CD4-positive, alpha-beta T cell treated with Interleukin-12 subunit alpha and Interleukin-12 subunit beta, for 1 hour (primary cell): Measurements from ENCODE around the gene C12orf42.
"Not testable (repeated sequence)": the region's sequence is repeated elsewhere in the genome, so short reads cannot be mapped to it uniquely, and the experiment has no call there.

Experiments used
- DNase-seq: peaks from one replicate; pipeline ENCODE4 v3.0.0-alpha.2; 2020

Gene C12orf42

DNA sequence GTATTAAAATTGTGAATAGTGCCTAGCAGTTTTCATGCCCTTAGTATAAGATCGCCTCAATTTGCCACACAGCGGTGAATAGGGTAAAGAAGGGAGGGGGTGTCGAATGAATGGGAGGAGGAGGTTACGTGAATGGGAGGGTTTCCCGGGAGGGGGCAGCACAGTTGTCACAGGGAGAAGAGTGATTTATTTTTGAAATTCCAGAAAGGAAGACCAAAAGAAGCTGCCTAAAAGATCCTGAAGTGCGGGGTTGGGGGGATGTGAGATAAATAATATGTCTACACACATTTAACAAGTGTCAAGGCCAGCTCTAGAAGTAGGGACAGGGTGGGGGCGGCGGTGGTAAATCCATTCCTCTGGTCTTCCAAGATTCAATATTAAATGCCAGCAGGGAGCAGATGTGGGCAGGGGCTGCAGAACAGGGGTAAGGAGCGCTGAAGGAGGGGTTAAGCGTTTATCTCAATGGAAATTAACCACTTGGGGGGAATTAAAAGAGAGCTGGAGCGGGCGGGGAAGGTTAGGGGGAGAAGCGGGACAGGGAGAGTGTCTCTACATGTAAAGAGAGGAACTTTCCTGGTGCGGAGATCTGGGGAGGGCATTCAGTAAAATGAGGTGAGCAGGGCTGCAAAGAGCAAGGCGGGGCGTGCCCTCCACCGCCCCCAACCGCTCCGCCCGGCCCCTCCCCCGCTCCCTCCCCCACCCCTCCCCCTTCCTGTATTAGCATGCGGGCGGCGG, 867 bp downstream of the C12orf42 start:
- peak; percentile 66 for DNase-seq

DNA sequence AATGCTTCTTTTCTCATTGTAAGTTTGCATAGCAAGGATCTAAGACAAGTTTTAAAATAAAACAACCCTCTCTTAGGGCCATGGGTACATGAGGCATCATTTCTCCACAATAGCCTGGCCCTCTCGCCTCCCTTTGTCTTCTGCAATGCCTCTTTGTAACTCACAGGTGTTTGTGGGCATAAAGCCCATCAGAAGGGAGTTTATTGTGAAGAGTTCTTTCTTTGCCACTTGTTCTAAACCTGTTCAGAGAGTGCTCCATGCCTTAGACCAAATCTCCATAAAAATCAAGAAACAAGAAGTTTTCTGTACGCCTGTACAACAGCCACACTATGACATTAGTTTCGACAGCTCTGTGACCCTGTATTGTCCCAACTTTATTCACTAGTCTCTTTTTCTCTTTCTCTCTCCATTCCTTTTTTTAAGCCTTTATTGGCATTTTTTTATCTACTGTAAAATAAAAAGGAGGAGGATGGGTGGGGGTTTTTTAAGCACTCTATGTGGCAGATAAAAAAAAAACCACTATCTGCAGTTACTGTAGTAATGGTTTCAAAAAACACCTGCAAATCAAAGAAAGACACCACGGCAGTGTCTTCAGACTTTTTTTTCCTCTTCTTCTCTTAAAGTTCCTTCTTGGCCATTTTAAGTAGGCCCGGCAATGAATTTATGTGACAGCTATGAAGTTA, 1.6 kb downstream of the C12orf42 start:
- no peak for DNase-seq

DNA sequence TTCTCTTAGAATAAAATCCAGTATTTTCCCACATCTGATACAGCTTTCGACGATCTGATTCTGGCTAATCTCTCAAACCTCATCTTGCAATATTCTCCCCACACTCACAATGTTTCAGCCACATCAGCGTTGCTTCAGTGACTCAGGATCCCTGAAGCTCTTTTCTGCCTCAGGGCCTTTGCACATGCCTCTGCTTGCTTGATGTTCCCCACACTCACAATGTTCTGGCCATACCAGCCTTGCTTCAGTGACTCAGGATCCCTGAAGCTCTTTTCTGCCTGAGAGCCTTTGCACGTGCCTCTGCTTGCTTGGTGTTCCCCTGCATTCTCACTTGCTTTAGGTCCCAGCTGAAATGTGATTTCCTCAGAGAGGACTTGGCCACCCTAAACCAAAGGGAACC, 2.6 kb downstream of the C12orf42 start:
- no peak for DNase-seq

DNA sequence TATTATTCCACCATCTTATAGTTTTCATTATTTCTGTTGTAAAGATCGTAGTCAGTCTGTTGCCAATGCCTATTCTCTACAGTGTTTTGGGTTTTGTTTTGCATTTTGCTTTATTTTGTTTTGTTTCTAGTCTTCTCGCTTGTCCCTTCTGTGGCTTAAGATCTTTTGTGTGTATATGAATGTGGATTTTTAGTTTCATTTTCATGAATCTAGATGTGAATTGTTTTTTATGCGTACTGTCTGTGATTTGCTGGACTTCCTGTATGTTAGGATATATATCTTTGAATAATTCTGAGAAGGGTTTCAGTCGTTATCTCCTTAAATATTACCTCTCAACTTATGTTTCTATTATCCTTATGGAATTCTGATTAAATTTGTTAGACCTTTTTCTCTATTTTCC, 13.4 kb downstream of the C12orf42 start:
- DNase-seq: no peak

DNA sequence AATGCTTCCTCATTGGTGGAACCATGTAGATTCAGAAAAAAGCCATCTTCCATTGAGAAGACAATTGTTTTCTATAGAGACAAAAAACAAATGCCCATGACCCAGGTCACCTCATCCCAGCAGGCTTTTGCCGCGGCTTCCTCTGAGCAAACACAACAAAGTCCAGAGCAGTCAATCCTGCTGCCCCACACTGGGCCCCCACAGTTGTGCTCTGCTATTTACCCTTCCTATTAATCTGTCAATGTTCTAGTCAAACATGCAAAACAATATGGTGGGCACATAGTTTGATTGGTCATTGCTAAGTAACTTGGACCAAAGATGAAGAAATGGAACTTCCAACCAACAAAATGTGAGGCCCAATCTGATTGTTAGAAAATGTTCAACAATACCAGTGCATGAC, 20.7 kb downstream of the C12orf42 start:
- no peak for DNase-seq

DNA sequence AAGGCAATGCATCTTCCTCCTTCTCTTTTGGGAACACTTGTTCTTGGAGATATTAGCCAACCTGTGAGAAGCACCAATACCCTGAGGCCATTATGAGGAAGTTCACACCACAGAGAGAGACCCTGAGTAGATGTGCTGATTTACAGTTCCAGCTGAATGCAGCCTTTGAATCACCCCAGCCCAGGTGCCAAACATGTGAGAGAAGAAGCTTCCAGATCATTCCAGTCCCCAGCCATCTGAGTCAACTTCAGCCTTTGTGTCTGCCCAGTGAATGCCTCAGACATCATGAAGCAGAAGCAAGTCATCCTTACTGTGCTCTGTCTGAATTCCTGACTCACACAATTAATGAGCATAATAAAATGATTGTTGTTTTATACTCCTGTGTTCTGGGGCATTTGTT, 25.1 kb downstream of the C12orf42 start:
- DNase-seq: no peak

DNA sequence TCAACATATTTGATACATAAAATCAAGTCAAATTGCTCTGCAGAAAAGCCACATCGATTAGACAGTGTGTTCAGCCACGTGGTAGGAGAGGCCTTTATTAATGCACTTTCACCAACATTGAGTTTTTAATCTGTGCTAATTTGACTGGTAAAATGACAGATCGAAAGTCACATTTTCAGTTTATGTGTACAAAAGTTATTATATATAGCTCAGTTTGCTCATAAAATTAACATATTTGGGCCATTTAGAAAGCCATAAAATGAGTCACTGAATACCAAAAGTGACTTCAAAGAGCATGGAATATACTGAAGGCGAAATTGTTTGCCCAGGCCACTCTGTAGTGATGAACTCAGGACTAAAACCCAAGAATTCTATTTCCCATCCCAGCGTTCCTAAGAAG, 26.0 kb downstream of the C12orf42 start:
- no peak for DNase-seq

DNA sequence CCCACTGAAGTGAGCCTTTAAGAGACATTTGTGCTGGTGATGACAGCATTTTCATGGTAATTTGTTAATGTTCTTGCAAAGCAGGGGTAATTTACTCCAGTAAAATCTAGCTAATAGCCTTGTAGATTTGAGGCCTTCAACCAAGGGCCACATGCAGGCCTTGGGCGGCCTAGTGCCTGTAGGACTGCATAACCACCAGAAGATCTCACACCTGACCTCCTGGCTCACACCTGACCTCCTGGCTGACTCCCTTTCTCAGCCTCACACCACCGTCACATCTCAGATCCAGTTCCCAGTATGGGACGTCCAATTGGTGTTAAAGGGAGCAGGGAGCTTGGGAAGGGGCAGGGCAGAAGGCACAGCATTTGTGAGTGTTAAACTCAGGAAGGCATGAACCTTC, 26.9 kb downstream of the C12orf42 start:
- DNase-seq: no peak

DNA sequence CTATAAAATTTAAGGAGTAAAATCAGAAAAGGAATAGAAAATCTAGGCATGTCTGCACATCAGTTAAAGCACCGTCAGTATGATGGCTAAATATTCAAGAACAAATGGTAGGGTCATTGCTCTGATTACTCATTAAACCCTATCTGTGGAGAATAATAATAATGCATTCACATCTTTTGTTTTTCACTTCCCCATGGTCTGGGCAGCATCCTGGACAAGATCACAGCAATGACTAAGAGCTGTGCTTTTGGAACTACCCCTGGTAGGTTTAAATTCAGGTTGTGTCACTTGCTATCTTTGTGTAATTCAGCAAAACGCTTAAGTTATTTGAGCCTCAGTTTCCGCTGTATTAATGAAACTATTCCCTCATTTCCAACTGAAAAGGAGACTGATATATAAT, 33.1 kb downstream of the C12orf42 start:
- no peak for DNase-seq

DNA sequence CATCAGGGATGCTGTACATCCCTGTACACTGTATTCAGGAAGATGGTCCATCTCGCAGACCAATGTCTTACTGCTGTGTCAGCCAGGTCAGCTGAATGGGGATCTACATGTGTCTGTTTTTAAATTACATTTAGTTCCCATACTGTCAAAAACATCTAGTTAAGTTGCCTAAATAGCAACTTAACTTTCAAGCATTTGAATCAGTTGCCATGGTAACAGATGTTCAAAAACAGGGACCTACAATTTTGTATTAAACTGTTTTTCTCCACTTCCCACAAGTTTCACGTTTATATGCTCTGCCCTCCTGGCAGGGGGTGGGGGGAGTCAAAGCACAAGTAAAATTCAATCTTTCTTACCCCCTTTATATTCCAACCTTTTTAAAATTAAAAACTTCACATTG, 38.3 kb downstream of the C12orf42 start:
- DNase-seq: no peak

DNA sequence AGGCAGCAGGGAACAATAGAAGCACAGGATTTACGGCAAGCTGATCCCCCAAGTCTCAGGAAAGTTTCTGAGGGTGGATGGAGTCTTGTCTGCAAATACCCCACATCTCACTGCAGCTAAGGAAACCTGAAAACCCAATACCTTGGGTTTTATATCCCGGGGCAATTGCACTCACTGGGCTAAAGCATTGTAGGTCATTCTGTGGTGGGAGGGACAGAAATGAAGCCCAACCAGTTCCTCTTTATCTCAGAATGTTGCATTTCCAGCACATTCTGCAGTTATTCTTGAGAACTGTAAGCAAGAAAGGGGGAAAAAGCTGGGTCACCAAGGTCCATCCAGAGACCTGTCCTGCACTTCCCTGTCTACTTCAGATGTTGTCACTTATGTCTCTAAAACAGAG, 39.8 kb downstream of the C12orf42 start:
- no peak for DNase-seq

DNA sequence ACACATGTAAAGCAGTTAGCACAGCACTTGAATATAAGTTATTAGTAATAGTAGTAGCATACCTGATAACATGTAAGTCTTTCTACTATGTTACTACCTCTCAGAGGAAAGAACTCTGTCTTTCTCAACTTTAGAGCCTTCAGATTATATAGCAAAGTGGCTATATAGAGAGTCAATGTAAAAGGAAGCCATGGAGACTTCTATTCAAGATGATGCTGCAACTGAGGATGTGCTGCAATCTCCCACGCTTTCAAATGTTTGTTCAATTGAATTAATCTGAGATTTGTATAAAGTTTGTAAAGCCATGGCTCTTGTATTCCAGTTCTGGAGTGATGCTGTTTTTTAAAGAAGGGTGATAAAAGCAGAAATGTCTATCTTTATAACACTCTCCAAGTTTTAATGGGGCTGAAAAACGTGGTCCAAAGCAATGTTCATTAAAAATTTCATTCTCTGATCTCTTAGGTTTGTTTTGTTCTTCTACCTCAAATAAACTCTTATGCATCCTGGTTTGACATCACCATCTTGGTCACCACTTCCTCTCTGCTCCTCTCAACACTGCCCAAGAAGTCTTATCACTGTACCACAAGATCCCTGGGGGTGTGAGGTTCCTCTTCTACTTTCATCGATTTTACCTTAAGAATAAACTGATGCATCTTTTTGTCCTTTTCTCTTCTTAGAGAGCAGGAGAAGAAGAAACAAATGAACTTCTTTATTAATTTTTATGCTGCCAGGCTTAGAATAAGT, 40.6 kb downstream of the C12orf42 start:
- peak; percentile 30 for DNase-seq

DNA sequence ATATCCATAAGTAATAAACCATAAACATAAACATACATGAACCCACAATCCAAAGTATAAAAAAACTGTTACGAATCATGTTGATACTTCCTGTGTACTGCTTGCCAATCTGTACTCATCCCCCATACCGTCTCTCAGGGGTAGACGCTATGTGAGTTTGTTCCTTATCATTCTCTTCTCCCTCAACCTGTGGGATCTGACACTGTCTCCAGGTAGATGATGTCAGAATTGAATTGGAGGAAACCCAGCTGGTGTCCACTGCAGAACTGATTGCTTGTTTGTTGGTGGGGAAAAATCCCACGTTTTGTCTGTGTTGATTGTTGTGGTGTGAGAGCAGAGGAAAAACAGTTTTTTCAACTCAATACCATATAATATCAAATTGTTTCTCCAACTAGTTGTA, 50.8 kb downstream of the C12orf42 start:
- DNase-seq: no peak

DNA sequence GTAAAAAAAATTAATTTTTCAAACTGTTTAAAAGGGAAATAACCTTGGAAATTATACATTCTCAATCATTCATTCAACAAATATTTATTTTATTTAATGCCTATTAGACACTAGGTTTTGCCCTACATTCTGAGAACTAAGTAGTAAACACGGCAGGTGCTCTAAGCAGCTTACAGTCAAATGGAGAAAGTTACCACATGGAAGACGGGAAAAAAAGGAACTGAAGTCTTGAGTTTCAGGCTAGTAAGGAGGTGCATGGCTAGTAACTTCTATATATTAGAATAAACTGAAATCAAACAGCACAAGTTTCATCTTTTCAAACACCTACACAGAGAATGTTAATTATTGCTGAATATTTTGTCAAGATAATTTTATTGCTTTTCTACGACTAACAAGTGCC, 52.9 kb downstream of the C12orf42 start:
- DNase-seq: no peak

DNA sequence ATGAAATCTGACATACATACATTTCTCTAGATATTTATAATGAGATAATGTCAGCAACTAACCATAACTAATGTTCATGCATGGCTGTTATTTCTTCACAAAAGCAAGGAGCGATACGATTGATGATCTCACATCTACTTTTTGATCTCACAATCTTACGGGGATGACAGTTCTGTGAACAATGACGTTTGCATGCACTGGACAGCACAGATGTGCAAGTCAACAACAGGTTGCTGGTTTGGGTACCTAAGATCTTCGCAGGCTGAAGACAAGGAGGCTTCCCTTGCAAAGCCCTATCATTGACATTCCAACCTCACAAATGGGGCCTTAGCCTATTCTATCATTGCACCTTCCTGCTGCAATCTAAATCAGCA, 53.6 kb downstream of the C12orf42 start:
- no peak for DNase-seq

DNA sequence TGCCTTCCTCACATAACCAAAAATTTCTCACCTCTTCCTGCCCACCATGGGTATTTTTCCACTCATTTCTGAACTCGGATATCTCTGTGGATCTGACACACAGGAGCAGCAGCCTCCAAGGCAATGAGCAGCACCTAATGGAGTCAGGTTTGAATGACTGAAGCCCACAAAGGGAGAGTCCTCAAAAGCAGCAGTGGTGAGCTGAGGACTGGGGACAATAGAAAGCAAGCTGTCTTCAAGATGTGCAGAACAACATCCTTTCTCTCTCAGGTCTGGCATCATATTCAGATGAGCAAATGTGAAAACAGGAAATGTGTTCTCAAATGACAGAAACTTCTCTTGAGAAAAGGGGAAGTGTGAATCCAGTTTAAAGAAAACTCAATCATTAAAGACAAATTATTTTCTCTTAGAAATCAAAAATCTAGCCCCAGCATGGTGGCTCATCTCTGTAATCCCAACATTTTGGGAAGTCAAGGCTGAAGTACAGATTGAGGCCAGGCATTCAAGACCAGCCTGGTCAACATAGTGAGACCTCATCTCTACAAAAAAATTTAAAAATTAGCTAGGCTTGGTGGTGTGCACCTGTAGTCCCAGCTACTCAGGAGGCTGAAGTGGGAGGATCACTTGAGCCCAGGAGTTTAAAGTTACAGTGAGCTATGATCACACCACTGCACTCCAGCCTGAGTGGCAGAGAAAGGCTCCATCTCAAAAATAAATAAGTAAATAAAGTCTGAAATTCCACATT, 54.2 kb downstream of the C12orf42 start:
- peak; percentile 54 for DNase-seq

DNA sequence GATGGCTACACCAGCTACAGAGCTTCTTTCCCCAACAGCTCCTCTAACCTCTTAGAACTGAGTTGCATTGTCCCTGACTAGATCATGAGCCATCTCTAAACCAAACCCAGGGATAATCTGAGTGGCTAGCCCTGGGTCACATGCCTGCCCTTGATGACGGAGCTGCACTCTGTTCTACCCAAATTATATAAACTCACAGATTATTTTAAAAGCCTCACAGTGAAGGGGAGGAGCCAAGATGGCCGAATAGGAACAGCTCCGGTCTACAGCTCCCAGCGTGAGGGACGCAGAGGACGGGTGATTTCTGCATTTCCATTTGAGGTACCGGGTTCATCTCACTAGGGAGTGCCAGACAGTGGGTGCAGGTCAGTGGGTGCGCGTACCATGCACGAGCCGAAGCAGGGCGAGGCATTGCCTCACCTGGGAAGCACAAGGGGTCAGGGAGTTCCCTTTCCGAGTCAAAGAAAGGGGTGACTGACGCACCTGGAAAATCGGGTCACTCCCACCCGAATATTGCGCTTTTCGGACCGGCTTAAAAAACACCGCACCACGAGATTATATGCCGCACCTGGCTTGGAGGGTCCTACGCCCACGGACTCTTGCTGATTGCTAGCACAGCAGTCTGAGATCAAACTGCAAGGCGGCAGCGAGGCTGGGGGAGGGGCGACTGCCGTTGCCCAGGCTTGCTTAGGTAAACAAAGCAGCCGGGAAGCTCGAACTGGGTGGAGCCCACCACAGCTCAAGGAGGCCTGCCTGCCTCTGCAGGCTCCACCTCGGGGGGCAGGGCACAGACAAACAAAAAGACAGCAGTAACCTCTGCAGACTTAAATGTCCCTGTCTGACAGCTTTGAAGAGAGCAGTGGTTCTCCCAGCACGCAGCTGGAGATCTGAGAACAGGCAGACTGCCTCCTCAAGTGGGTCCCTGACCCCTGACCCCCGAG, 61.3 kb downstream of the C12orf42 start:
- peak; percentile 56 for DNase-seq

DNA sequence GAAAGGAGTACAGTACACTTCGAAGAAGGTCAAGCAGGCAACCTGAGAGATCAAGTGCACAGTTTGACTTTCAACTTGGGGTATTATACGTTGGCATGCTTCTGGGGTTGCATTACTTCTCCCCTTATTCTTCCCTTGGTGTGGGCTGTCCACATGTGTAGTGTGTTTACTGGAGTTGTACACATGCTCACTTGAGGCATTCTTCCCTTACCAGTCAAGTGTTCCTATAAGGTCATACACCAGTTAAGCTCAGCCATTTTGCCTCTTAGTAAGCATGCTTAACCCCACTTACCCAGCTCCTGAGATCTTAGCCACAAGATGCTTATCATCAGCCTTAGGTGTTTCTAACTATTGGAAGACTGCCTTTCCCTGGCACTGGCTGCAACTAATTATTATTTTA, 63.8 kb downstream of the C12orf42 start:
- no peak for DNase-seq

DNA sequence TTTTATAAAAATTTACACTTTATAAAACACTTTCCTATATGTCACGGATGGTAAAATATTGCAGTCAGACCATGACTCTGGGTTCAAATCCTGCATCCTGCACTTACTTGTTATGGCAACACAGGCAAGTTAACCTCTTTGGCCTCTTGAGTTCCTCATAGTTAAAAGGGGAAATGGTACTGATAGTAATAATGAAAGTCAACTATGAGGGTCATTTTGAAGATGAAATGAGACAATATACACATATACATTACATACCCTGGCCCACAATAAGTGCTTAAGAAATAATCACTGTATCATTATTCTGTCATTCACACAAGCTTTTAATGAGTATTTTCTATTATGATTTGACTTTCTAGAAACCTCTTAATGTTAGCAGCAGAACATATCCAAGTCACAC, 64.4 kb downstream of the C12orf42 start:
- DNase-seq: no peak

DNA sequence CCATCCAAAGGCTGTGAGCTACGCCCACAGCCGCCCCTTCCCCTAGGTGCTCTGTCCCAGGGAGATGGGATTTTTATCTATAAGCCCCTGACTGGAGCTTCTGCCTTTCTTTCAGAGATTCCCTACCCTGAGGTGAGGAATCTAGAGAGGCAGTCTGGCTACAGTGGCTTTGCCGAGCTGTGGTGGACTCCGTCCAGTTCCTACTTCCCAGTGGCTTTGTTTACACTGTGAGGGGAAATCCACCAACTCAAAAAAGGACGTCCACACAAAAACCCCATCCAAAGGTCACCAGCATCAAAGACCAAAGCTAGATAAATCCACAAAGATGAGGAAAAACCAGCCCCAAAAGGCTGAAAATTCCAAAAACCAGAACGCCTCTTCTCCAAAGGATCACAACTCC, 70.1 kb downstream of the C12orf42 start:
- not testable (repeated sequence) for DNase-seq

DNA sequence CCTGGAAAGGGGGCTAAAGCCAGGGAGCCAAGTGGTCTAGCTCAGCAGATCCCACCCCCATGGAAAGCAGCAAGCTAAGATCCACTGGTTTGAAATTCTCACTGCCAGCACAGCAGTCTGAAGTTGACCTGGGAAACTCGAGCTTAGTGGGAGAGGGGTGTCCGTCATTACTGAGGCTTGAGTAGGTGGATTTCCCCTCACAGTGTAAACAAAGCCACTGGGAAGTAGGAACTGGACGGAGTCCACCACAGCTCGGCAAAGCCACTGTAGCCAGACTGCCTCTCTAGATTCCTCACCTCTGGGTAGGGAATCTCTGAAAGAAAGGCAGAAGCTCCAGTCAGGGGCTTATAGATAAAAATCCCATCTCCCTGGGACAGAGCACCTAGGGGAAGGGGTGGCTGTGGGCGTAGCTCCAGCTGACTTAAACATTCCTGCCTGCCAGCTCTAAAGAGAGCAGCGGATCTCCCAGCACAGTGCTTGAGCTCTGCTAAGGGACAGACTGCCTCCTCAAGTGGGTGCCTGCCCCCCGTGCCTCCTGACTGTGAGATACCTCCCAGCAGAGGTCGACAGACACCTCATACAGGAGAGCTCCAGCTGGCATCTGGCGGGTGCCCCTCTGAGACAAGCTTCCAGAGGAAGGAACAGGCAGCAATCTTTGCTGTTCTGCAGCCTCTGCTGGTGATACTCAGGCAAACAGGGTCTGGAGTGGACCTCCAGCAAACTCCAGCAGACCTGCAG, 70.8 kb downstream of the C12orf42 start:
- not testable (repeated sequence) for DNase-seq

DNA sequence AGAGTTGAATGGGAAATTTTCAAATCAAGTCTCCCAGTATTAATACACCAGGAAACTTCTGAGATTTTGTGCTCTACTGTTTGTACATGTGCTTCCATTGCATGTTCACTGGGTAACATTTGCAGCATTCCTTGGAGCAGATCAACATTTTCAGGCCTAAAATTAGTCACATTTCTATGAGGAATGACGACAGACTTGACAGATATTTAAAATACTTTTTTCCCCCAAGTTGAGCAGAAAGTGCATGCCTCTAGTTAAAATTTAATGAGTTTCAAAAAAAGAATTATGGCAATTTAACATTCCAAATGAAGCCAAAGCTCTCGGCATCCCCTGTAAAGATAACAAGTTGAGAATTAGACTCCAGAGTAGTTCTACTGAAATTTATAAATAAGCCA, 72.3 kb downstream of the C12orf42 start:
- DNase-seq: no peak
